GM23338 (cell line): ENCODE results near the gene ARMH4. TPM values are rescaled to one million over a fixed set of nuclear protein-coding genes. Genes with fewer than 3 reads are reported as not detected.

Source experiments
- ATAC-seq: fragments of 200-7000 bp; cut with Tn5 transposase; 3 replicates; pipeline ENCODE4 v1.9.1; 2020
- DNase-seq: peaks from one replicate; pipeline ENCODE4 v3.0.0-alpha.2; 2015; ENCODE audit warnings: low spot score
- H2AFZ ChIP-seq: fragments of 200-600 bp; sonication (generic); 2 replicates; pipeline ENCODE4 v1.8.0; 2016; ENCODE audit warnings: antibody characterized with exemption, mild to moderate bottlenecking, moderate library complexity
- H3F3A ChIP-seq: fragments of 200-600 bp; sonication (generic); replicated peaks from 2 replicates; pipeline ENCODE4 v1.8.0; 2017; ENCODE audit warnings: antibody characterized with exemption, mixed run types, low read depth
- H3K27ac ChIP-seq: fragments of 200-600 bp; sonication (generic); 2 replicates; pipeline ENCODE4 v1.6.1; 2016; ENCODE audit warnings: low read depth
- H3K27me3 ChIP-seq: fragments of 200-600 bp; sonication (generic); 2 replicates; pipeline ENCODE4 v1.8.0; 2016; ENCODE audit warnings: mild to moderate bottlenecking, mixed run types, moderate library complexity; ENCODE audit not compliant: insufficient read depth
- H3K36me3 ChIP-seq: fragments of 200-600 bp; sonication (generic); 2 replicates; pipeline ENCODE4 v1.8.0; 2016; ENCODE audit warnings: mild to moderate bottlenecking; ENCODE audit not compliant: insufficient read depth
- H3K4me1 ChIP-seq: fragments of 200-600 bp; sonication (generic); 2 replicates; pipeline ENCODE4 v1.8.0; 2016; ENCODE audit warnings: mild to moderate bottlenecking, moderate library complexity; ENCODE audit not compliant: insufficient read depth
- H3K4me2 ChIP-seq: fragments of 200-600 bp; sonication (generic); 2 replicates; pipeline ENCODE4 v1.7.1; 2017; ENCODE audit warnings: mixed run types
- H3K4me3 ChIP-seq: fragments of 200-600 bp; sonication (generic); 2 replicates; pipeline ENCODE4 v1.6.1; 2016; ENCODE audit warnings: mixed run types
- H3K79me2 ChIP-seq: fragments of 200-600 bp; sonication (generic); replicated peaks from 2 replicates; pipeline ENCODE4 v1.8.0; 2017; ENCODE audit warnings: mild to moderate bottlenecking; ENCODE audit not compliant: insufficient read depth
- H3K9me2 ChIP-seq: fragments of 200-600 bp; sonication (generic); 2 replicates; pipeline ENCODE4 v1.8.0; 2017; ENCODE audit not compliant: insufficient read depth
- H4K20me1 ChIP-seq: fragments of 200-600 bp; sonication (generic); replicated peaks from 2 replicates; pipeline ENCODE4 v1.8.0; 2017; ENCODE audit warnings: mild to moderate bottlenecking; ENCODE audit not compliant: insufficient read depth
- H3K27ac Mint-ChIP-seq: 2 replicates; pipeline ENCODE4 v1.8.0; 2020; ENCODE audit warnings: inconsistent platforms, mild to moderate bottlenecking, moderate library complexity, mixed read lengths
- H3K27me3 Mint-ChIP-seq: 3 replicates; pipeline ENCODE4 v1.8.0; 2022; ENCODE audit warnings: low read depth, mild to moderate bottlenecking, moderate library complexity, mixed read lengths, inconsistent platforms; ENCODE audit not compliant: insufficient read depth, poor library complexity
- H3K36me3 Mint-ChIP-seq: 3 replicates; pipeline ENCODE4 v1.8.0; 2021; ENCODE audit warnings: low read depth, mild to moderate bottlenecking, inconsistent platforms, moderate library complexity, mixed read lengths
- H3K4me1 Mint-ChIP-seq: 3 replicates; pipeline ENCODE4 v1.8.0; 2020; ENCODE audit warnings: mild to moderate bottlenecking, inconsistent platforms, mixed read lengths
- H3K4me3 Mint-ChIP-seq: 3 replicates; pipeline ENCODE4 v1.8.0; 2021; ENCODE audit warnings: moderate library complexity, mild to moderate bottlenecking, inconsistent platforms, mixed read lengths
- H3K9me3 Mint-ChIP-seq: 3 replicates; pipeline ENCODE4 v1.8.0; 2020; ENCODE audit warnings: moderate library complexity, mild to moderate bottlenecking, inconsistent platforms, mixed read lengths
- CREB1 ChIP-seq: fragments of 250-450 bp; sonication (Bioruptor Pico); IDR thresholded peaks from 2 replicates; pipeline ENCODE4 v1.5.0; 2020; ENCODE audit warnings: low read depth, mild to moderate bottlenecking, moderate library complexity
- CTCF ChIP-seq, 2 experiments: fragments of 200-600 bp in 1 of 2; sonication (generic) in 1 of 2; conservative IDR thresholded peaks; 2 replicates each; pipeline versions ENCODE4 v1.5.1 to v1.6.1; 2016 to 2017; ENCODE audit warnings: antibody characterized with exemption in 2 of 2, low read depth in 2 of 2, mild to moderate bottlenecking in 2 of 2, moderate library complexity in 1 of 2
- EZH2 ChIP-seq: fragments of 200-600 bp; sonication (generic); IDR thresholded peaks from one replicate; pipeline ENCODE4 v1.8.0; 2017; ENCODE audit warnings: antibody characterized with exemption, mild to moderate bottlenecking, low read depth; ENCODE audit not compliant: unreplicated experiment
- EZH2phosphoT487 ChIP-seq: fragments of 200-600 bp; sonication (generic); IDR thresholded peaks from one replicate; pipeline ENCODE4 v1.8.1; 2018; ENCODE audit warnings: antibody characterized with exemption; ENCODE audit not compliant: unreplicated experiment
- JUNB ChIP-seq: IDR thresholded peaks from one replicate; pipeline ENCODE4 v1.6.1; 2016; ENCODE audit warnings: antibody characterized with exemption; ENCODE audit not compliant: unreplicated experiment
- NANOG ChIP-seq: IDR thresholded peaks from 2 replicates; pipeline ENCODE4 v1.6.1; 2016; ENCODE audit warnings: antibody characterized with exemption, borderline replicate concordance
- POLR2AphosphoS5 ChIP-seq: IDR thresholded peaks from 2 replicates; pipeline ENCODE4 v1.6.1; 2016; ENCODE audit warnings: antibody characterized with exemption, low read depth
- STAT1 ChIP-seq: IDR thresholded peaks from one replicate; pipeline ENCODE4 v1.6.1; 2016; ENCODE audit warnings: antibody characterized with exemption; ENCODE audit not compliant: unreplicated experiment
- ZNF114 ChIP-seq: fragments of 250-450 bp; sonication (Bioruptor Pico); IDR thresholded peaks from 2 replicates; pipeline ENCODE4 v1.5.0; 2020; ENCODE audit warnings: mild to moderate bottlenecking, moderate library complexity
- ZNF331 ChIP-seq: fragments of 250-450 bp; sonication (Bioruptor Pico); IDR thresholded peaks from 2 replicates; pipeline ENCODE4 v1.5.0; 2020; ENCODE audit warnings: low read depth, mild to moderate bottlenecking, moderate library complexity
- ZNF462 ChIP-seq: fragments of 250-450 bp; sonication (Bioruptor Pico); IDR thresholded peaks from 2 replicates; pipeline ENCODE4 v1.5.0; 2020; ENCODE audit warnings: mild to moderate bottlenecking, moderate library complexity
- polyA plus RNA-seq: library from polyadenylated mRNA; unstranded; fragments of >200 nt; fragmentation: Nextera tagmentation; extraction: Ambion mirVana; gene quantifications from 2 replicates; pipeline ENCODE4 v1.2.1, GENCODE V29; 2016
- total RNA-seq: library from RNA; depleted of rRNA; stranded (reverse); fragments of >200 nt; shearing (Covaris generic); gene quantifications from 2 replicates; pipeline ENCODE4 v1.2.3, GENCODE V29; 2014
- TF ChIP-seq, protein P1 (sequence below): IDR thresholded peaks from one replicate; pipeline ENCODE4 v1.6.1; 2018; ENCODE audit warnings: antibody characterized with exemption; ENCODE audit not compliant: unreplicated experiment
- TF ChIP-seq, protein P2 (sequence below): IDR thresholded peaks from 2 replicates; pipeline ENCODE4 v1.6.1; 2016; ENCODE audit warnings: antibody characterized with exemption

ARMH4 gene
- total and polyA plus RNA-seq, 2 experiments from 2014 or later: 15.5 to 20.2 TPM

DNA sequence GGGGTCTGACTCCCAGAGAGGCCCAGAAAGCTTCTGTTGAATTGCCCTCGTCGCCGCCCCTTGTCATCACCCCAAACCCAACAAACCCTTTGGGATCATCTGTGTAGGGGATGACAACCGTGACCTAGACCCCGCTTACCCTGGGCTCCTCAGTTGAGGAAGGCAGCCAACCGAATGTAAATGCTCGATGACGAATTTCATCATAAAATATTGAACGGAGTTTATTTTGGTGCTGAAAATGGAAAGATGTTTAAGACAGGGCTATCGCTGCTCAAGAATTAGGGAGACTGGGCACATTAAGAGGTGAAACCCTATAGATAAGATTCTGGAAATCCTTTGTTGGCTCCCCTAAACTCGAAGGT is 48.4 kb upstream of the ARMH4 start:
- Mint-ChIP-seq H3K36me3 (peaks cover 3% of the 10 kb centered on the region; the same call in 1 of the 3 replicates), H3K9me3 (no peaks in the 10 kb centered on the region), H3K4me3 (peak overlapping the region; percentile 96), H3K27me3 (peaks cover 4% of the 10 kb centered on the region), H3K27ac (peak overlapping the region; percentile 88), H3K4me1 (peaks cover 11% of the 10 kb centered on the region)
- Histone ChIP-seq H3K36me3 (no peaks in the 10 kb centered on the region), H3K27me3 (no peaks in the 10 kb centered on the region), H3K4me3 (peak overlapping the region; percentile 99), H3K79me2 (peaks cover 26% of the 10 kb centered on the region), H3K4me1 (peaks cover 11% of the 10 kb centered on the region), H4K20me1 (0 out of 2 replicates have a peak, but pooled peaks cover 10% of the 10 kb centered on the region), H3K27ac (peak overlapping the region; percentile 83; the same call in 1 of the 2 replicates), H2AFZ (peak overlapping the region; percentile 91), H3K9me2 (no peaks in the 10 kb centered on the region), H3F3A (no peaks in the 10 kb centered on the region), H3K4me2 (peak overlapping the region; percentile 88)
- ATAC-seq (peak; percentile 26), DNase-seq (no peak)
- TF ChIP-seq JUNB (no peak), POLR2AphosphoS5 (no peak), ZNF114 (CRISPR knock-in tag) (no peak), EZH2phosphoT487 (no peak), STAT1 (no peak), EZH2 (no peak), ZNF462 (CRISPR knock-in tag) (no peak), CREB1 (CRISPR knock-in tag) (no peak), CTCF (conservative IDR thresholded peaks at IDR 0.05; ENCODE audit: low read depth in 2 of 2) (no peak), NANOG (no peak), ZNF331 (no peak)
- TF ChIP-seq, protein P1, sequence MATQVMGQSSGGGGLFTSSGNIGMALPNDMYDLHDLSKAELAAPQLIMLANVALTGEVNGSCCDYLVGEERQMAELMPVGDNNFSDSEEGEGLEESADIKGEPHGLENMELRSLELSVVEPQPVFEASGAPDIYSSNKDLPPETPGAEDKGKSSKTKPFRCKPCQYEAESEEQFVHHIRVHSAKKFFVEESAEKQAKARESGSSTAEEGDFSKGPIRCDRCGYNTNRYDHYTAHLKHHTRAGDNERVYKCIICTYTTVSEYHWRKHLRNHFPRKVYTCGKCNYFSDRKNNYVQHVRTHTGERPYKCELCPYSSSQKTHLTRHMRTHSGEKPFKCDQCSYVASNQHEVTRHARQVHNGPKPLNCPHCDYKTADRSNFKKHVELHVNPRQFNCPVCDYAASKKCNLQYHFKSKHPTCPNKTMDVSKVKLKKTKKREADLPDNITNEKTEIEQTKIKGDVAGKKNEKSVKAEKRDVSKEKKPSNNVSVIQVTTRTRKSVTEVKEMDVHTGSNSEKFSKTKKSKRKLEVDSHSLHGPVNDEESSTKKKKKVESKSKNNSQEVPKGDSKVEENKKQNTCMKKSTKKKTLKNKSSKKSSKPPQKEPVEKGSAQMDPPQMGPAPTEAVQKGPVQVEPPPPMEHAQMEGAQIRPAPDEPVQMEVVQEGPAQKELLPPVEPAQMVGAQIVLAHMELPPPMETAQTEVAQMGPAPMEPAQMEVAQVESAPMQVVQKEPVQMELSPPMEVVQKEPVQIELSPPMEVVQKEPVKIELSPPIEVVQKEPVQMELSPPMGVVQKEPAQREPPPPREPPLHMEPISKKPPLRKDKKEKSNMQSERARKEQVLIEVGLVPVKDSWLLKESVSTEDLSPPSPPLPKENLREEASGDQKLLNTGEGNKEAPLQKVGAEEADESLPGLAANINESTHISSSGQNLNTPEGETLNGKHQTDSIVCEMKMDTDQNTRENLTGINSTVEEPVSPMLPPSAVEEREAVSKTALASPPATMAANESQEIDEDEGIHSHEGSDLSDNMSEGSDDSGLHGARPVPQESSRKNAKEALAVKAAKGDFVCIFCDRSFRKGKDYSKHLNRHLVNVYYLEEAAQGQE: no peak
- TF ChIP-seq, protein P2, sequence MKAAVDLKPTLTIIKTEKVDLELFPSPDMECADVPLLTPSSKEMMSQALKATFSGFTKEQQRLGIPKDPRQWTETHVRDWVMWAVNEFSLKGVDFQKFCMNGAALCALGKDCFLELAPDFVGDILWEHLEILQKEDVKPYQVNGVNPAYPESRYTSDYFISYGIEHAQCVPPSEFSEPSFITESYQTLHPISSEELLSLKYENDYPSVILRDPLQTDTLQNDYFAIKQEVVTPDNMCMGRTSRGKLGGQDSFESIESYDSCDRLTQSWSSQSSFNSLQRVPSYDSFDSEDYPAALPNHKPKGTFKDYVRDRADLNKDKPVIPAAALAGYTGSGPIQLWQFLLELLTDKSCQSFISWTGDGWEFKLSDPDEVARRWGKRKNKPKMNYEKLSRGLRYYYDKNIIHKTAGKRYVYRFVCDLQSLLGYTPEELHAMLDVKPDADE: no peak
